ENCODE measurements around the gene PTPRN2. TPM values are rescaled to one million over a fixed set of nuclear protein-coding genes. Genes with fewer than 3 reads are reported as not detected.

Gene PTPRN2
- total and polyA plus RNA-seq, 7 donors: 3.2 to 7.1 (median 5.5) TPM

- no peak overlapping the region for H3K4me3 ChIP-seq
- no peaks in the 10 kb centered on the region for H3K9me3 ChIP-seq
- intact Hi-C loops (cut with DNase I): no loop called here
- TF ChIP-seq POLR2AphosphoS5 (IDR thresholded peaks at IDR 0.05) (no peak), EP300 (IDR thresholded peaks at IDR 0.05) (no peak), POLR2A (IDR thresholded peaks at IDR 0.05) (no peak), CTCF (IDR thresholded peaks at IDR 0.05) (no peak)
- no peaks in the 10 kb centered on the region for H3K4me1 ChIP-seq
- H3K36me3 ChIP-seq: peaks cover 0 to 11% (median 0%) of the 10 kb centered on the region in 4 donors
- peak; percentile 39 for DNase-seq
- H3K27me3 ChIP-seq: no peaks in the 10 kb centered on the region
- WGBS, 2 donors: 84 to 87% methylated on average over 17 of the region's 17 CpGs
- H3K27ac ChIP-seq: no peak overlapping the region
Measured at GRCh38 chr7:157544980-157545680, 1042.5 kb downstream of the PTPRN2 start.

- Histone ChIP-seq H3K27me3 (no peaks in the 10 kb centered on the region), H3K9me3 (no peaks in the 10 kb centered on the region), H3K4me1 (no peaks in the 10 kb centered on the region), H3K27ac (no peak overlapping the region), H3K4me3 (no peak overlapping the region), H3K36me3 (peaks cover 0 to 11% (median 0%) of the 10 kb centered on the region in 4 donors)
- peak; percentile 46 for DNase-seq
- TF ChIP-seq EP300 (IDR thresholded peaks at IDR 0.05) (no peak), POLR2A (IDR thresholded peaks at IDR 0.05) (no peak), CTCF (IDR thresholded peaks at IDR 0.05) (no peak), POLR2AphosphoS5 (IDR thresholded peaks at IDR 0.05) (no peak)
- intact Hi-C loops (cut with DNase I): no loop called here
- 78 to 87% methylated on average over 19 of the region's 19 CpGs for WGBS, 2 donors
Measured at GRCh38 chr7:157544226-157544625, 1043.4 kb downstream of the PTPRN2 start.

GRCh38 chr7:157543791-157544190 is 1043.8 kb downstream of the PTPRN2 start:
- Histone ChIP-seq H3K36me3 (peaks cover 0 to 9% (median 0%) of the 10 kb centered on the region in 4 donors), H3K4me3 (no peak overlapping the region), H3K9me3 (no peaks in the 10 kb centered on the region), H3K27me3 (no peaks in the 10 kb centered on the region), H3K27ac (no peak overlapping the region), H3K4me1 (no peaks in the 10 kb centered on the region)
- WGBS, 2 donors: 92 to 93% methylated on average over 12 of the region's 12 CpGs
- TF ChIP-seq POLR2AphosphoS5 (IDR thresholded peaks at IDR 0.05): no peak
- TF ChIP-seq EP300 (IDR thresholded peaks at IDR 0.05): no peak
- TF ChIP-seq CTCF (IDR thresholded peaks at IDR 0.05): no peak
- no peak for DNase-seq
- intact Hi-C loops (cut with DNase I): no loop called here

GRCh38 chr7:157543276-157543675 is 1044.3 kb downstream of the PTPRN2 start:
- Histone ChIP-seq H3K27ac (no peak overlapping the region), H3K27me3 (no peaks in the 10 kb centered on the region), H3K4me1 (no peaks in the 10 kb centered on the region), H3K4me3 (no peak overlapping the region), H3K9me3 (no peaks in the 10 kb centered on the region), H3K36me3 (peaks cover 0 to 4% (median 0%) of the 10 kb centered on the region in 4 donors)
- intact Hi-C loops (cut with DNase I): no loop called here
- peak; percentile 50 for DNase-seq
- 89 to 95% methylated on average over 11 of the region's 11 CpGs for WGBS, 2 donors
- TF ChIP-seq EP300 (IDR thresholded peaks at IDR 0.05): no peak
- no peak for TF ChIP-seq POLR2A (IDR thresholded peaks at IDR 0.05)
- no peak for TF ChIP-seq POLR2AphosphoS5 (IDR thresholded peaks at IDR 0.05)
- TF ChIP-seq CTCF (IDR thresholded peaks at IDR 0.05): no peak

All from sigmoid colon (tissue), 7 donors.